ENCODE results near the gene SGMS1. TPM values are rescaled to one million over a fixed set of nuclear protein-coding genes. Genes with fewer than 3 reads are reported as not detected.
"Not testable (repeated sequence)": the region's sequence is repeated elsewhere in the genome, so short reads cannot be mapped to it uniquely, and the experiment has no call there.

Gene SGMS1
- total RNA-seq: 100 to 1,000 TPM; 153 to 235 (median 186) TPM

- WGBS, 2 donors: 0 to 1% methylated on average over 20 to 35 of the region's 74 CpGs
- intact Hi-C loops (cut with DNase I; ENCODE audit: low total_unique reads): loop anchor here (10.0 kb wide), 1 partner anchor 199 kb away; no protein-coding TSS in a partner anchor
- peak within 1 kb of the TSS; percentile 78 for H3K4me3 ChIP-seq (ENCODE audit: low read depth, poor library complexity, severe bottlenecking)
- DNase-seq (ENCODE audit: low spot score in 2 of 2): peak; percentile 71 to 96
- no peak for TF ChIP-seq CTCF (IDR thresholded peaks at IDR 0.05)
- TF ChIP-seq POLR2A (IDR thresholded peaks at IDR 0.05): peak in 1 of 2 donors; percentile 1
These were observed at the start of gene SGMS1 for GRCh38 chr10:50623663-50624412. TSS of gene SGMS1 (minus strand) at chr10:50623956. CDS start at chr10:50344114, 279,842 bp downstream.

GRCh38 chr10:50672152-50672551 lies 48.4 kb upstream of the SGMS1 start:
- H3K4me3 ChIP-seq (ENCODE audit: low read depth, poor library complexity, severe bottlenecking); intact Hi-C loops (cut with DNase I; ENCODE audit: low total_unique reads); DNase-seq (ENCODE audit: low spot score in 2 of 2): not testable (repeated sequence)
- WGBS, 2 donors: 88 to 93% methylated on average over 1 of the region's 1 CpG

GRCh38 chr10:50671645-50672044 lies 47.9 kb upstream of the SGMS1 start:
- peak in 1 of 2 donors; percentile 20 for DNase-seq (ENCODE audit: low spot score in 2 of 2)
- WGBS, 2 donors: 81 to 91% methylated on average over 2 of the region's 2 CpGs
- H3K4me3 ChIP-seq (ENCODE audit: low read depth, poor library complexity, severe bottlenecking); intact Hi-C loops (cut with DNase I; ENCODE audit: low total_unique reads): not testable (repeated sequence)

- WGBS, 2 donors: 90 to 97% methylated on average over 2 of the region's 6 CpGs
- H3K4me3 ChIP-seq (ENCODE audit: low read depth, poor library complexity, severe bottlenecking); intact Hi-C loops (cut with DNase I; ENCODE audit: low total_unique reads); DNase-seq (ENCODE audit: low spot score in 2 of 2): not testable (repeated sequence)
These were observed 46.2 kb upstream of the SGMS1 start for GRCh38 chr10:50669957-50670356.

GRCh38 chr10:50667353-50667752 lies 43.6 kb upstream of the SGMS1 start:
- WGBS, 2 donors: 92% methylated on average over 1 of the region's 1 CpG
- intact Hi-C loops (cut with DNase I; ENCODE audit: low total_unique reads); H3K4me3 ChIP-seq (ENCODE audit: low read depth, poor library complexity, severe bottlenecking): not testable (repeated sequence)
- peak in 1 of 2 donors; percentile 48 for DNase-seq (ENCODE audit: low spot score in 2 of 2)

- 84 to 89% methylated on average over 5 of the region's 5 CpGs for WGBS, 2 donors
- H3K4me3 ChIP-seq (ENCODE audit: low read depth, poor library complexity, severe bottlenecking); intact Hi-C loops (cut with DNase I; ENCODE audit: low total_unique reads): not testable (repeated sequence)
- peak in 1 of 2 donors; percentile 64 for DNase-seq (ENCODE audit: low spot score in 2 of 2)
These were observed 38.7 kb upstream of the SGMS1 start for GRCh38 chr10:50662420-50662819.

GRCh38 chr10:50661563-50661962 lies 37.8 kb upstream of the SGMS1 start:
- WGBS, 2 donors: 88% methylated on average over 4 of the region's 4 CpGs
- H3K4me3 ChIP-seq (ENCODE audit: low read depth, poor library complexity, severe bottlenecking): not testable (repeated sequence)

GRCh38 chr10:50659865-50660730 lies 36.3 kb upstream of the SGMS1 start:
- WGBS, 2 donors: 63 to 66% methylated on average over 32 of the region's 32 CpGs
- DNase-seq (ENCODE audit: low spot score in 2 of 2); H3K4me3 ChIP-seq (ENCODE audit: low read depth, poor library complexity, severe bottlenecking); intact Hi-C loops (cut with DNase I; ENCODE audit: low total_unique reads): not testable (repeated sequence)

More at GRCh38 chr10:50661563-50661962, 37.8 kb upstream of the SGMS1 start:
- DNase-seq (ENCODE audit: low spot score in 2 of 2): peak in 1 of 2 donors; percentile 80
- intact Hi-C loops (cut with DNase I; ENCODE audit: low total_unique reads): not testable (repeated sequence)

GRCh38 chr10:50659016-50659864 lies 35.5 kb upstream of the SGMS1 start:
- WGBS, 2 donors: 95 to 96% methylated on average over 35 of the region's 35 CpGs
- DNase-seq (ENCODE audit: low spot score in 2 of 2); intact Hi-C loops (cut with DNase I; ENCODE audit: low total_unique reads); H3K4me3 ChIP-seq (ENCODE audit: low read depth, poor library complexity, severe bottlenecking): not testable (repeated sequence)
